CD4-positive, alpha-beta T cell treated with Interleukin-21 for 1 hour (primary cell): ENCODE measurements around the gene CXXC1.
A peak's percentile ranks its signal among the peaks of the same experiment; 100 is the strongest.
"Not testable (repeated sequence)": the region's sequence is repeated elsewhere in the genome, so short reads cannot be mapped to it uniquely, and the experiment has no call there.

ENCODE experiments used
- DNase-seq: peaks from one replicate; pipeline ENCODE4 v3.0.0-alpha.2; 2020

Gene CXXC1

DNA sequence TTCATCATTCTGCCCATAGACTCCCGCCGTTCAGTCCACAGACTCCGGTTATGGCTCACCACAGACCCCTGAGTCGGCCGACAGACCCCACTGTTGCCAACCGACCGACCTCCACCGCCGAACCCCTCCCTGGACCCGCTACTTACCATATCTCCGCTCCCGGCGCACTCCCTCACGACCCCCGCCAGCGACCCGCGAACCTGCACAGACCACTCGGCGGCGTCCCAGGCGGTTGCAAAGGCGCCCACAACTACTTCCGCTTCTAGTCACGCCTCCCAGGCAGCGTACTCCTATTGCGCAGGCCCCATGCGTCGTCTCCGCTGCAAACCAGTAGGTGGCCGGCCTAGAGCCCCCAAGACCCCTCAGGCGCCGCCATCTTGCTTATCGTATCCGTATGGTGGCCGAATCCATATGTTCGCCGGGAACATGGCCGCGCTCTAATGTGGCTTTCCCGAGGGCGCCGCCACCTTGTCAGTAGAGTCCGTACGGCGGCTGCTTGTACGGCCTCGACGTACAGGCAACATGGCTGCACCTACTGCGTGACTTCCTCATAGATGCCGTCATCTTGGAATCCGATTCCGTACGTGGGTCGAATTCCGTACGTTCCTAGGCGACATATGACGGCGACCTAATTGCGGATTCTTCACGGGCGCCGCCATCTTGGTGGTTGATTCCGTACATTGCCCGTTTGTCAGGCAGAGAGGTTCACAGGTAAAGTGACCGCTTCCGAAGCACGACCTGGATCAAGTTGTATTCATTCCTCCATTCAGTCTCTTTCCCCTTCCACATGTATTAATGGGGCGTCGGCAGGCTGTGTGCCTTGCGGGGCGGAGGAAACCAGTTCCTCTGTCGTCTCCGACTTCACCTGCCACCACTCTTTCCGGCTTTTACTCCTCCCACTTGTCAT, at the start of gene CXXC1:
Gene CXXC1, minus strand, starts transcription at position 252 of the 907 bp plus-strand sequence. Its CDS starts 103 bp downstream, at position 149.
- DNase-seq, result peak; percentile 99

DNA sequence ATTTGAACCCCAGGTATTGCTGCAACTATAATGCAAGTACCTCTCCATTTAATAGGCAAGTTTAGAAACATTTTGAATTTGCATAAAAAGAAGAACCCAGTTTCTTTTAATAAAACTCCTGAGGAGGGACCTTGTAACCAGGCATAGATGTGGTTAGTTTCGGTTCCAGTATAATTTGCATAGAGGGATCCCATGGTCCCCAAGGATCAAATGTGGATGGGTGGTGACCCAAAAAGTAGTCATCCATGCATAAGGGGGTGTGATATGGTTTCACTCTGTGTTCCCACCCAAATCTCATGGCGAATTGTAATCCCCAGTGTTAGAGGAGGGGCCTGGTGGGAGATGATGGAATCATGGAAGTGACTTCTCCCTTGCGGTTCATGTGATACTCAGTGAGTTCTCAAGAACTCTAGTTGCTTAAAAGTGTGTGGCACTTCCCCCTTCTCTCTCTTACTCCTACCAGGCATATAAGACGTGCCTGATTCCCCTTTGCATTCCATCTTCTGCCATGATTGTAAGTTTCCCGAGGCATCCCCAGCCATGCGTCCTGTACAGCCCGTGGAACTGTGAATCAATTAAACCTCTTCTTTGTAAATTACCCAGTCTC, 47.2 kb upstream of the CXXC1 start:
- no peak for DNase-seq

- no peak for DNase-seq
Observed at GRCh38 chr18:50331691-50332090, 44.2 kb upstream of the CXXC1 start.

- DNase-seq, result no peak
Observed at GRCh38 chr18:50330176-50330575, 42.7 kb upstream of the CXXC1 start.

GRCh38 chr18:50327983-50328382, 40.5 kb upstream of the CXXC1 start:
- no peak for DNase-seq

- no peak for DNase-seq
Observed at GRCh38 chr18:50320719-50321118, 33.2 kb upstream of the CXXC1 start.

DNA sequence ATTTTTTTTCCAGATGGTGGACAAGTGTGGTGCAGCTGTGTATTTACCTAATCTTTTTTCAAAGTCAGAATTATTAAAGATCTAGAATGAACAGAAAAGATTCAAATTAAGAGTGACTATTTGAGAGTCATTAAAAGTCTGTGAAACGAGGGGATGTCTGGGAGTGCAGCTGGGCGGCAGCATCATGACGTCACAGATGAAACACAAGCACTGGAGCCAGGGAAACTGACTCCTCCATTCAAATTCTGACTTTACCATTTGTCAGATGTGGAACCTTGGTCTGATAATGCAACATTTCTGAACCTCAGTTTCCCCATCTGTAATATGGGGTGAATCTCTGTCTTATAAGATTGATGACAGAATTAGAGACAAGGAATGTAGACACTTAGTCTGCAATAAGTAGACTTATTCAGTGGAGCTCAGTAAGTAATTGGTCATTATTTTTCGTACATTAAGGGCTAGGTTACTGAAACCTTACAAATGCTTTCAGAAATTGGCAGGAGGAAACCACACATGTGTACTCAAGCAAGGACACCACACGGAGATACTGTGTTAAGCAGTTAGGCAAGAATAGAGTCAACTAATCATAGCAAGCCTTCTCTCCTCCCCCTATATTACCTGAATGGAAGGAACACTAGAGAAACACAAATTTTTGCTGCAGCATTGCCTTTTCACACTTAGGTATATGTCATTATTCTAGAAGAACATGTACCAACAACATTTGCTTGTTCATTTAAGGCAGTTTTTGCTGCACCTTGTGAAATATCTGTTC, 27.8 kb upstream of the CXXC1 start:
- no peak for DNase-seq

- DNase-seq, result no peak
Observed at GRCh38 chr18:50313873-50314460, 26.5 kb upstream of the CXXC1 start.

- DNase-seq, result no peak
Observed at GRCh38 chr18:50313031-50313607, 25.6 kb upstream of the CXXC1 start.

DNA sequence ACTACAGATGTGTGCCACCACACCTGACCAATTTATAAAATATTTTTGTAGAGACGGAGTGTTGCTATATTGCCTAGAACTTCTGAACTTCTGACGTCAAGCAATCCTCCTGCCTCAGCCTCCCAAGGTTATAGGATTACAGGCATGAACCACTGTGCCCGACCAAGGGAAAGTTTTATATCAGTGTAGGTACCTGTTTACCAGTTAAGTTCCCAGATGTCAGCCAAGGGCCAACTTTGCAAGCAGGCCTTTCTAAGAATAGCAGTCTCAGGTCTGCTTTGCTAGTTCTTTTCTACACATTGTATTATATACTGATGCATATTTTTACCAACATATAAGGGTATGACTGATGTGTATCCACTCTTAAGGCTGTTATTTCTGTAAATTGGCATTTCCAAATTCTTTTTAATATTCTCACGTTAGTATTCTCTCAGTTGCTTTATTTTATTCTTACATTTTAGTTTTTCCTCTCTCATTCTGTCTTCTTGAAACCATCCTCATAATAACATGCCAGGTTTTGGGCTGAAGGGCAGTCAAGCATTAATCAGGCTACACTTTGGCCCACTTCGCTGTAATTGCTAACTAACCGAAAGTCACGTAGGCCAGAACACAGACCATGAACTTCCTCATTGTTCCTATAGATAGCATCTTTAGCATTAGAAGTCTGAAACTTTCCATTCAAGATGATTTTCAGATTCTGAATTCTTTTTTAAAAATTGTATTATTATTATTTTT, 25.0 kb upstream of the CXXC1 start:
- no peak for DNase-seq

- DNase-seq, result no peak
Observed at GRCh38 chr18:50311650-50312049, 24.2 kb upstream of the CXXC1 start.

GRCh38 chr18:50310080-50310479, 22.6 kb upstream of the CXXC1 start:
- DNase-seq, result no peak

- not testable (repeated sequence) for DNase-seq
Observed at GRCh38 chr18:50308851-50309250, 21.4 kb upstream of the CXXC1 start.

DNA sequence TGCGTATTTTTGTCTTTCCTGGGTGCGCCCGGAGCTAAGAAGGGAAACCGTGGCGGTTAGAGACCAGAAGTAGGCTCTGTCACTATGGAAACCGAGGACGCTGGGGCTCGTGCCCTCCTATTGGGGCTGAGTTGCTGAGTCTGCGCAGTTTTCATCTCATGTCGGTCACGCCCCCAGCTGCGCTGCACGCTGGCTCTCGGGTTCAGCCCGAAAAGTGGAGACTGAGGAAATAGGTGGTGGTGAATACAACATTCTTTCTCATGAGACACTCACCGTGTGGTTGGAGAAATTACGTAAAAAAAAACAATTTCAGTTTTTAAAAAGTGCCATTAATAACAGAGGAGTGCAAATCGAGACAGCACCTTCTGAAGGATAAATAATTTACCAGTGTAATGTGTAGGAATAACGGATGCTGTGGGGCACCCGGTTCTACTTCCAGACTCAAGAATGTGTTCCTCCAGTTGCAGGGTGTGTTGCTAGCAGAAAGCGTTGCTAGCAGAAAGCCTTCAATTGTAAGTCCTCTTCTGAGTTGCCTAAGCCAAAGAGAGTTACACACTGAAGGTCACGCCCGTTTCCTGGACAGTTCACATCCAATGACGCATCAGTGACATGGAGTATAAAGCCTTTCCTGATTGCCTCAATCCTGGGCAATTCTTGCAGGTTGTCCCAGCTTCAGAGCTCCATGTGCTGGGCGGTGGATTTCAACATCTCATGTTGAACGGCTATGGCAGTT, 20.4 kb upstream of the CXXC1 start:
- DNase-seq, result peak; percentile 93

GRCh38 chr18:50307400-50307737, 19.9 kb upstream of the CXXC1 start:
- no peak for DNase-seq

DNA sequence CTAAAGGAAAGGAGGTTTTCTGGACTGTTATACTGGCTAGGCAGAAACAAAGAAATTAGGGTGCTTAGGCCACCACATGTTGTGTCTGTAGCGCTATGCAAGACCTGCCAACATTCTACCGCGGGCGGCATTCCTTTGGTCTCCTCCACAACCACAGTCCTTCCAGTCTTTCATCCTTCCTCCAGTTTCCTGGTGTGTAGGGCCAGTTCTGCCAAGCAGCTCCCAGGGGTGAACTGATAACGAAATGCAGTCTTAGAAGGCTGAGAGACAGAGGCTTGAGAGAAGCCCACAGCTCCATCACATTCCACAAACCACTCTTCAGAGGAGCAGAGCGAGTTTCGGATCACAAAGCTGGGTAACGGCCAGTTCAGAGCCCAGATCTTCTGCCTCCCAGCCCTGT, 19.5 kb upstream of the CXXC1 start:
- no peak for DNase-seq

DNA sequence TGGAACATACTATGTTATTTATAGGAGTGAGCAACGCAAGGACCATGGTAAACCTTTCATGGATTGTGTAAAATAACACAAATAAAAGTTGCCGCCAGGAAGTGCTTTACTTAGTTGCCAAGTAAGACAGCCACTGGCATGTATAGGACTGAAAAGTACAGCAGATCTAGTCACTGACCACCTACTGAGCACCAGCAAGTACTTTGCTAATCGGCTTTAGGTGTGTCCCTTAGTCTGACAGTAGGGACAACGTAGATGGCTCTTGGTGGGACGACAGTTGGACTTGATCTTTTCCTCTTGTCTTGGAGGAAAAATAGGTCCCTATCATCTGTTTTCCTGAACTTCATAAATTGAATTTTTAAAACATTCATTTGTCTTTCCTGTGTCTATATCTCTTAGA, 13.6 kb upstream of the CXXC1 start:
- no peak for DNase-seq

DNA sequence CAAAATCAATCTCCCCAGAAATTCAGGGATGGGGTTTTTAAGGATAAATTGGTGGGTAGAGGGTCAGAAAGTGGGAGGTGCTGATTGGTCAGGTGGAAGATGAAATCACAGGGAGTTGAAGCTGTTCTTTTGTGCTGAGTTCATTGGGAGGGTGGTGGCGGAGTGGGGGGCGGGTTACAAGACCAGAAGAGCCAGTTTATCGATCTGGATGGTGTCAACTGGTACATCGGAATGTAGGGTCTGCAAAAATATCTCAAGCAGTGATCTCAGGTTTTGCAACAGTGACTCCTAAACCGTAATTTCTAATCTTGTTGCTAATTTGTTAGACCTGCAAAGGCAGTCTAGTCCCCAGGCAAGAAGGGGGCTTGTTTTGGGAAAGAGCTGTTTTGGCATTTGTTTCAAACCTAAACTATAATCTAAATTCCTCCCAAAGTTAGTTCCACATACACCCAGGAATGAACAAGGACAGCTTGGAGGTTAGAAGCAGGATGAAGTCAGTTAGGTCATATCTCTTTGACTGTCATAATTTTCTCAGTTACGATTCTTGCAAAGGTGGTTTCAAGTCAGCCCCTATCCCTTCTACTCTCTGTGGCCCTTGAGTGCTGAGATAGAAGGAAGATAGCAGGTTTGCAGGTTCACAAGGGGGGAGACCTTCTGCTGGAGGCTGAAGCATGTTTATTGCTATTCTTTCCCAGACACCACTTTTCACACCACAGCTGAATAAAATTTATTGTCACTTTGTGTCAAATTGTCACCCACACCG, 12.3 kb upstream of the CXXC1 start:
- DNase-seq, result no peak

GRCh38 chr18:50298443-50299284, 11.2 kb upstream of the CXXC1 start:
- no peak for DNase-seq
